HG03108 (cell line): ENCODE measurements around the gene SCN7A.

Experiments used
- ATAC-seq: cut with Tn5 transposase; IDR thresholded peaks from one replicate; pipeline ENCODE4 v1.9.1; 2021; ENCODE audit warnings: moderate library complexity; ENCODE audit not compliant: unreplicated experiment

The SCN7A gene

DNA sequence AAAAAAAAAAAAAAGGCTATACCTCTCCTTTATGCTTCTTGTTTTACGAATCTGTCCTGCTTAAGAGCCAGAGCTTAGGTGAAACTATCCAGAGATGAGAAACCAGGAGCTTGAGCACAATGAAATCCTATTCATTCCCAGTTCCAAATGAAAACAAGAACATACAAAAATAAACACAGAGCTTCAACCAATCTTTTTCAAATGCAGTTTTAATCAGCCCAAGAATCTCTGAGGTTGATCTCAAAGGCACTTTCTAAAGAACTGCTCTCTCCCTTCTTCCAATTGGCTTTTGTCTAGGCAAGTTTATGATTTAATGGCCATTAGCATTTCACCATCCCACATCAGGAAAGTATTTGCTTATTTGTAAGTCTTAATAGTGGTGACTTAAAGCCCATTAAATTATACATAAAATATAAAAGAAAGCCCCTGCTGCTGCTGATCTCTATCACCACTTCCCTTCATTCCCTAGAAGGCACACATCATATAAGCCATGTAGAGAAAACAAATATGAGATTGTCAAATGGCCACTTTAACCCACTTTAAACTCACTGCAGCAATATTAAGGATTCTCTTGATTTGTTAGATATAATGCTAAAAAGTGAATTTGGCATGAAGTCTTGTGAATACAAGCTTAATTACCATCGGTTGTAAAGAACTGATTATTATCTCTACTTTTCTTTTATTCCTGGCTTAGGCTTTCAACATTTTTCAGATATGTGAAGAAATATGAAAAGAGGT lies 89.0 kb downstream of the SCN7A start:
- no peak for ATAC-seq

DNA sequence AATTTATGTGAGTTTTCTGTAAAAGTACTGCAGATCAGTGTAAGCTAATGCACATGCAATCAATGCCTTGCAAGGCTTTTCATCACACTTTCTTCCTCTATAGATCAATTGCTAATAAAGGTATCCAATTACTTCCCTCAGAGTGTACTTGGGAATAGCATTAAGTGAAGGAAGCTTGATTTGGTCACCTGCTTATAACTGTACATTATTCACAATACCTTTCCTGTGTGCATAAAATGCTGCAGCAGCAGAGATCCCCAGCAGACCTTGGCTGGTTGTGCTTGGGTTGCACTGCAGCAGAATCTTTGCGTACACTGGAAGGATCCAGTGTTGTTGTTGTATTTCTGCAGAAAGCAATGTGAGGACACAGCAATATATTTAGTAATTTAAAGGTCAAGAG lies 99.8 kb downstream of the SCN7A start:
- no peak for ATAC-seq

- ATAC-seq = no peak
These were observed 101.0 kb downstream of the SCN7A start for GRCh38 chr2:166393008-166393407.

GRCh38 chr2:166388481-166389070 lies 105.5 kb downstream of the SCN7A start:
- ATAC-seq = no peak

DNA sequence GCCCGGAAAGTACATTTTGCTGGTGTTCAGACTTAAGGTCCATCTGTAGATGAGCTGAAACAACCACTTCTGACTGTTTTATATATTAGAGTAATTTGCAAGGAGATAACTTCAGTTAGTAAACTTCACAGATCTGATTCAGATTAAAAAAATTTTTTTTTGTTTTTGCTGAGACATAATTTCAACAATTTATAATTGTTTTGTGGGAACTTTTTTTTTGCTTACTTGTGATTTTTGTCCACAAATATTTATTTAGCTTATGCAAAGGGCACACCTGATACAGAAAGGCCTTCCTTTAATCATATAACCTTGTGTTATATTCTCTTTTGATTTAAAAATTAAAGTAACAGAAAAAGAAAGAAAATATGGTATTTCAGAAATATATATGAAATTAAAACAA lies 108.7 kb downstream of the SCN7A start:
- ATAC-seq = no peak

DNA sequence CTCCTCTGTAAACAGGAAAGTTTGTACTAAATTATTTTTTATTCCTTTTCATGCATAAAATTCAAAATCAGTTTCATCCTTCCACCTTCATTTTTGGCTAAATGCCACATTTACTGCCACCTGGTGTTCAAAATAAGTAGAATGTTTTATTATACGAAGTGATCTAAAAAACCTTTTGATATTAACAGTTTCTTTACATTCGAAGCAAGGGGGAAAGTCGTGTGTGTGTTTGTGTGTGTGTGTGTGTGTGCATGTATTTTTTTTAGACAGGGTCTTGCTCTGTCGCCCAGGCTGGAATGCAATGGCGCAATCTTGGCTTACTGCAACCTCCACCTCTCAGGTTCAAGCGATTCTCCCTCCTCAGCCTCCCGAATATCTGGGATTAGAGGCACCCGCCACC lies 109.3 kb downstream of the SCN7A start:
- ATAC-seq = no peak

- ATAC-seq = no peak
These were observed 111.6 kb downstream of the SCN7A start for GRCh38 chr2:166382448-166382847.

- ATAC-seq = no peak
These were observed 113.4 kb downstream of the SCN7A start for GRCh38 chr2:166380615-166381014.

- ATAC-seq = no peak
These were observed 117.2 kb downstream of the SCN7A start for GRCh38 chr2:166376873-166377272.

- no peak for ATAC-seq
These were observed 117.6 kb downstream of the SCN7A start for GRCh38 chr2:166376488-166376828.

GRCh38 chr2:166375736-166376487 lies 118.1 kb downstream of the SCN7A start, which contains the start of gene SCN9A:
TSS of gene SCN9A (minus strand) at chr2:166375944. CDS start at chr2:166311756, 64,188 bp downstream.
- ATAC-seq = no peak

- ATAC-seq = no peak
These were observed 118.8 kb downstream of the SCN7A start for GRCh38 chr2:166375195-166375735.

DNA sequence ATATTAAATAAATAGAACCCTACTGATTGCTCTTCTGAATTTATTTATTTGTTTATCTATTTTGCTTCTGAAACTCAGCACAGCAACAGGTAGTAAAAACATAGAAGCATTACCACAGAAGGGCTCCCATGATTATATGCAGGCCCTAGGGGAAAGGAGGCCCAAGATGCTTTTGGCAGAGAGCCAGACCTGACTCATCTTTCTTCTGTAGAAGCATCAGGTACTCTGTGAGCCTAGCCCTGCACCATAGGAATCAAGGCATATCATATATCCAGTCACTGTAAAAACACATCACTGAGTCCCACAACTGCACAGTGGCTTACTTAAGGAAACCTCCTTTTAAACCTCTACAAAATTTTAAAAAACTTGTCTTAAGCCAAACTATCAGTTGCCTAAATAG lies 120.1 kb downstream of the SCN7A start:
- ATAC-seq = no peak

GRCh38 chr2:166373539-166373938 lies 120.5 kb downstream of the SCN7A start:
- ATAC-seq = no peak

DNA sequence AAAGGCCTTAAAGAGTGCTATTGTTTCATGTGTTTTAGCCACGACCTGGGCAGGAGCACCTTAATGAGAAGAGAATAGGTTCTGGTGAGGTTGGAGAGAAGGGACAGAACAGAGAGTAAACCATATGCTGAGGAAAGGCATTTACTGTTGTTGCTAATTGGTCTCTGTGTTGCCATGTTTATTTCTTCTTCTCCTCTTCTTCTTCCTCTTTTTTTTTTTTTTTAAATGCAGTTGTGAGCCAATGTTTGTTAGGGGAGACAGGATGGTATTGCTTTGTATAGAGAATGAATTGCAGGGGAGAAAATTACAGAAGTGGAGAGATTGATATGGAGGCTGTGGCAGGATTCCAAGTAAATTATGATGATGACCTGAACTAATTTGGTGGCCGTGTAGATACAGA lies 120.9 kb downstream of the SCN7A start:
- ATAC-seq = no peak

GRCh38 chr2:166372046-166372445 lies 122.0 kb downstream of the SCN7A start:
- no peak for ATAC-seq

- no peak for ATAC-seq
These were observed 128.1 kb downstream of the SCN7A start for GRCh38 chr2:166365803-166366420.

DNA sequence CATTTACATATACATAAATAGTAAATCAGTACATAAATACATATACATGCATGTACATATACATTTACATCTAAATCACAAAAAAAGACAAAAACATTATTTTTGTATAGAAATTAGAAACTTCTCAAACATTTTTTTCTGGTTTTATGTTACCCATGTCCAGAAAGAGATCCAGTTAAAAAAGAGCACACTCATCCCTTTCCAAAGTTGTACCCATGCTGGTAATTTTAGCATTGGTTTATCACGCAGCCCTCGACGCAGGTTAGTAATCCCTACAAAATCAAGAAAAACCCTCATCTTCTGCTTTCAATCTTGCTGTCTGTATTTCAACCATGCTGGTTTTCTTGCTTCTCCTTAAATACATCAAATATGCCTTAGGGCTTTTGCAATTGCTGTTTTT lies 128.8 kb downstream of the SCN7A start:
- no peak for ATAC-seq

DNA sequence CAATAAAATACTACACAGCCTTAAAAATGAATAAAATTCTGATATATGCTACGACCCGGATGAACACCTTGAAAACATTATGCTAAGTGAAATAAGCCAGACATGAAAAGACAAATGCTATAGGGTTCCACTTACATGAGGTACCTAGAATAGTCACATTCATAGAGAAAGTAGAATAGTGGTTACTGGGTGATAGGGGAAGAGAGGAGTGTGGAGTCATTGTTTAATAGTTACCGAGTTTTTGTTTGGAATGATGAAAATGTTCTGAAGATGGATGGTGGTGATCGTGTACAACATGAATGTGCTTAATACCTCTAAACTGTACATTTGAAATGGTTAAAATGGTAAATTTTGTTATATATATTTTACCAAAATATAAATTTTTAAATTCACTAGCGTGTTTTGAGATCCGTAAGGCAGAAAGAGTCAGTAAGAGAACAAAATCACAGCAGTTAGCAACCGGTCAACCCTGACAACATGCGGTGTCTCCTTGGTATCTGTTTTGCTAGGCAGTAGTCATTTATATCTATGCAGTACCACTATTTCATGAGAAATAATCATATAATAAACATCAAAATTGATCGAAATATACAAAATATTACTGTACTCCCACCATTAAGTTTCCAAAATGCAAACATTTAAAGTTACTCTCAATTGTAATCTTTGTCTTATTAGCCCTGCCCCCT lies 129.4 kb downstream of the SCN7A start:
- ATAC-seq = no peak

DNA sequence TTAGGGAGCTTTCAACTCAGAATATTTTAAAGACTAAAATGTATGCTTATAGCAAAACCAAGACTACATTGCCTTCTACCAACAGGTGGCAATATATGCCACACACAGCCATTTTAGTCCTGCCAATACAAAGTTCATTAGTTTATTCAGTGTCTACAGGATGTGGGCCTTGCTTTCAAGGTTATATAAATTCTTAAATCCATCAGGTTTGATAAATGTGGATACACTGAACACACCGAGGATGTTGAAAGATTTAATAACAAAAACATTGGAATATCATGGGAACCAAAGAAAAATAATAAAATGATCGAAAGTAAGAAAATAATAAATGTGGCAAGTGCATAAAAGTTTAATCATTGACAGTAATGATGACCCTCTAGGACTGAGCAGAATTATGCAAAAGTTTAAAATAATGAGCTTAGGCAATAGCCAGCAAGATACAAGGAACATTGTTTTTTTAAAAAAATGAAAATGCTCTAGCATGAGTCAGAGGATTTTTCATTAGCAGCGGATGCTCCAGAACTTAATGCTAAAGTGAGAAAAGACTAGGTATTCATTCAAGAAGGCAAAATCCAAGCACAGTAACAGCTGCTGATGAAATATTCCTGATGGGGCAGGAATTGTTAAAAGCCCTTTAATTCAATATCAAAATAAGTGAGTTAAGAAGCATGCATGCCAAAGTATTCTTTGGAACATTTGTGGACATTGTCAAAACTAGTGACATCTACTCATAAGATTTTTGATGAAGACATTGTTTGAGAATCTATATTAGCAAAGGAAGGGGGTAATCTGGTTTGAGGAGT lies 132.5 kb downstream of the SCN7A start:
- no peak for ATAC-seq
